HepG2 (cell line): Measurements from ENCODE around the gene SMYD1. TPM values are rescaled to one million over a fixed set of nuclear protein-coding genes. Genes with fewer than 3 reads are reported as not detected.

ENCODE experiments used
- EP300 ChIP-seq, 3 experiments: sonication (generic) in 1 of 3; formaldehyde crosslinking in 1 of 3; IDR thresholded peaks; 2 replicates each; pipeline versions ENCODE4 v1.5.1 to v1.6.1; 2011 to 2020; ENCODE audit warnings: low read depth in 2 of 3, low read length in 2 of 3, borderline replicate concordance in 1 of 3, improper control_type of control experiment in 1 of 3, mild to moderate bottlenecking in 1 of 3, missing genetic modification reagents in 1 of 3, moderate library complexity in 1 of 3
- MBD4 ChIP-seq: IDR thresholded peaks from 2 replicates; pipeline ENCODE4 v1.6.1; 2012; ENCODE audit warnings: low read length, inconsistent platforms, borderline replicate concordance
- MLLT10 ChIP-seq: sonication (generic); formaldehyde crosslinking; IDR thresholded peaks from 2 replicates; pipeline ENCODE4 v1.4.0; 2020; ENCODE audit warnings: missing genetic modification reagents
- MYC ChIP-seq: sonication (generic); formaldehyde crosslinking; IDR thresholded peaks from 2 replicates; pipeline ENCODE4 v1.9.0; 2021; ENCODE audit warnings: missing genetic modification reagents, borderline replicate concordance
- ZNF17 ChIP-seq: sonication (generic); formaldehyde crosslinking; IDR thresholded peaks from 2 replicates; pipeline ENCODE4 v1.5.0; 2020; ENCODE audit warnings: mild to moderate bottlenecking, missing genetic modification reagents
- ZNF552 ChIP-seq: sonication (generic); formaldehyde crosslinking; IDR thresholded peaks from 2 replicates; pipeline ENCODE4 v1.9.0; 2022; ENCODE audit warnings: missing genetic modification reagents, mild to moderate bottlenecking, borderline replicate concordance
- ZNF556 ChIP-seq: sonication (generic); formaldehyde crosslinking; IDR thresholded peaks from 2 replicates; pipeline ENCODE4 v1.4.0; 2020; ENCODE audit warnings: mild to moderate bottlenecking, missing genetic modification reagents, borderline replicate concordance
- ZNF557 ChIP-seq: sonication (generic); formaldehyde crosslinking; IDR thresholded peaks from 2 replicates; pipeline ENCODE4 v1.4.0; 2020; ENCODE audit warnings: missing genetic modification reagents
- ZNF777 ChIP-seq: sonication (generic); formaldehyde crosslinking; IDR thresholded peaks from 2 replicates; pipeline ENCODE4 v1.4.0; 2020; ENCODE audit warnings: missing genetic modification reagents
- polyA plus RNA-seq, 8 experiments: library from polyadenylated mRNA; depleted of rRNA in 3 of 8; stranded (reverse) in 7 of 8; unstranded in 1 of 8; fragments of >200 nt; fragmentation: Illumina TruSeq in 4 of 8; extraction: Trizol in 4 of 8; gene quantifications; 2 replicates each; pipeline versions ENCODE4 v1.2.1 to v1.2.3, GENCODE V29; 2011 to 2016; ENCODE audit warnings: low read depth in 4 of 8, missing spikeins in 1 of 8, mixed read lengths in 1 of 8; ENCODE audit not compliant: insufficient read depth in 1 of 8
- total RNA-seq, 5 experiments: library from RNA; depleted of rRNA; stranded (reverse); fragments of >200 nt; fragmentation: Illumina TruSeq; extraction: Trizol; gene quantifications; 2 replicates each; pipeline ENCODE4 v1.2.3, GENCODE V29; 2016; ENCODE audit warnings: low read depth in 1 of 5
- TF ChIP-seq, protein P1 (sequence below): sonication (generic); formaldehyde crosslinking; IDR thresholded peaks from 2 replicates; pipeline ENCODE4 v1.4.0; 2020; ENCODE audit warnings: low read depth, missing genetic modification reagents
- TF ChIP-seq, protein P2 (sequence below): sonication (generic); formaldehyde crosslinking; IDR thresholded peaks from 2 replicates; pipeline ENCODE4 v1.4.0; 2020; ENCODE audit warnings: mild to moderate bottlenecking, low read depth, missing genetic modification reagents
- TF ChIP-seq, protein P3 (sequence below): sonication (generic); formaldehyde crosslinking; IDR thresholded peaks from 2 replicates; pipeline ENCODE4 v1.5.0; 2020; ENCODE audit warnings: mild to moderate bottlenecking, low read depth, missing genetic modification reagents, borderline replicate concordance
- TF ChIP-seq, protein P4 (sequence below): sonication (generic); formaldehyde crosslinking; IDR thresholded peaks from 2 replicates; pipeline ENCODE4 v1.4.0; 2020; ENCODE audit warnings: missing genetic modification reagents
- TF ChIP-seq, protein P5 (sequence below): sonication (generic); formaldehyde crosslinking; IDR thresholded peaks from 2 replicates; pipeline ENCODE4 v1.5.0; 2020; ENCODE audit warnings: missing genetic modification reagents

The SMYD1 gene
- total and polyA plus RNA-seq, 2 of the 13 experiments (the other 11 are each of a cell fraction or from before 2014, with no cell fraction given) = not detected

DNA sequence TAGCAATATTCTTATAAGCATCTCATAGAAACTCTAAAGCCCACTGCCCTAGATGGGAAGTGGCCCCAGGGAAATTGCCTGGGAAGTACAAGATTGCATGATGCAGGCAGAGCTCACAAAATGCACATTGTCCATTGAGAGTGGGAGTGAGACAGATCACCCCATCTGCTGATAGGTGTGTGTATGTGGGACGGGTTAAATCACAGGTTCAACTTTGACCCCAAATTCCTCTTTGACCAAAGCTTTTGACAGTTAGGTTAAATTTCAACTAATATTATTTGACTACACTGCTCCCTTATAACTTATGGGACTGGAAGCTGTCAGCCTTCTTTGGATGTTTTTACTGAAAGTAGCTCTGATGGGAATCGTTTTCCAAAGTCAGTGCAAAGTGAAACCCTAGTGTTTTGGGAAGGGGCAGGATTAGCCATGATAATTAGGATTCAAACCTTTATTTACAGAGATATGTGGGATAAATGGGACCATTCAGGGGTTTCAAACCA, 71.6 kb downstream of the SMYD1 start (continued):
- TF ChIP-seq, protein P1, sequence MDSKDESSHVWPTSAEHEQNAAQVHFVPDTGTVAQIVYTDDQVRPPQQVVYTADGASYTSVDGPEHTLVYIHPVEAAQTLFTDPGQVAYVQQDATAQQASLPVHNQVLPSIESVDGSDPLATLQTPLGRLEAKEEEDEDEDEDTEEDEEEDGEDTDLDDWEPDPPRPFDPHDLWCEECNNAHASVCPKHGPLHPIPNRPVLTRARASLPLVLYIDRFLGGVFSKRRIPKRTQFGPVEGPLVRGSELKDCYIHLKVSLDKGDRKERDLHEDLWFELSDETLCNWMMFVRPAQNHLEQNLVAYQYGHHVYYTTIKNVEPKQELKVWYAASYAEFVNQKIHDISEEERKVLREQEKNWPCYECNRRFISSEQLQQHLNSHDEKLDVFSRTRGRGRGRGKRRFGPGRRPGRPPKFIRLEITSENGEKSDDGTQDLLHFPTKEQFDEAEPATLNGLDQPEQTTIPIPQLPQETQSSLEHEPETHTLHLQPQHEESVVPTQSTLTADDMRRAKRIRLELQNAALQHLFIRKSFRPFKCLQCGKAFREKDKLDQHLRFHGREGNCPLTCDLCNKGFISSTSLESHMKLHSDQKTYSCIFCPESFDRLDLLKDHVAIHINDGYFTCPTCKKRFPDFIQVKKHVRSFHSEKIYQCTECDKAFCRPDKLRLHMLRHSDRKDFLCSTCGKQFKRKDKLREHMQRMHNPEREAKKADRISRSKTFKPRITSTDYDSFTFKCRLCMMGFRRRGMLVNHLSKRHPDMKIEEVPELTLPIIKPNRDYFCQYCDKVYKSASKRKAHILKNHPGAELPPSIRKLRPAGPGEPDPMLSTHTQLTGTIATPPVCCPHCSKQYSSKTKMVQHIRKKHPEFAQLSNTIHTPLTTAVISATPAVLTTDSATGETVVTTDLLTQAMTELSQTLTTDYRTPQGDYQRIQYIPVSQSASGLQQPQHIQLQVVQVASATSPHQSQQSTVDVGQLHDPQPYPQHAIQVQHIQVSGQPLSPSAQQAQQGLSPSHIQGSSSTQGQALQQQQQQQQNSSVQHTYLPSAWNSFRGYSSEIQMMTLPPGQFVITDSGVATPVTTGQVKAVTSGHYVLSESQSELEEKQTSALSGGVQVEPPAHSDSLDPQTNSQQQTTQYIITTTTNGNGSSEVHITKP (CRISPR knock-in tag) = peak; percentile 76; the same call in 1 of the 2 replicates
- TF ChIP-seq, protein P2, sequence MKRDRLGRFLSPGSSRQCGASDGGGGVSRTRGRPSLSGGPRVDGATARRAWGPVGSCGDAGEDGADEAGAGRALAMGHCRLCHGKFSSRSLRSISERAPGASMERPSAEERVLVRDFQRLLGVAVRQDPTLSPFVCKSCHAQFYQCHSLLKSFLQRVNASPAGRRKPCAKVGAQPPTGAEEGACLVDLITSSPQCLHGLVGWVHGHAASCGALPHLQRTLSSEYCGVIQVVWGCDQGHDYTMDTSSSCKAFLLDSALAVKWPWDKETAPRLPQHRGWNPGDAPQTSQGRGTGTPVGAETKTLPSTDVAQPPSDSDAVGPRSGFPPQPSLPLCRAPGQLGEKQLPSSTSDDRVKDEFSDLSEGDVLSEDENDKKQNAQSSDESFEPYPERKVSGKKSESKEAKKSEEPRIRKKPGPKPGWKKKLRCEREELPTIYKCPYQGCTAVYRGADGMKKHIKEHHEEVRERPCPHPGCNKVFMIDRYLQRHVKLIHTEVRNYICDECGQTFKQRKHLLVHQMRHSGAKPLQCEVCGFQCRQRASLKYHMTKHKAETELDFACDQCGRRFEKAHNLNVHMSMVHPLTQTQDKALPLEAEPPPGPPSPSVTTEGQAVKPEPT (CRISPR knock-in tag) = no peak
- TF ChIP-seq MYC (CRISPR knock-in tag) (no peak), ZNF552 (CRISPR knock-in tag) (no peak), MLLT10 (no peak), ZNF17 (no peak), ZNF557 (no peak), MBD4 (no peak), EP300 (IDR thresholded peaks at IDR 0.05; ENCODE audit: low read depth in 2 of 2, low read length in 2 of 2) (peak in 1 of 2 experiments; percentile 95; a peak in 2 of 4 replicates), EP300 (CRISPR knock-in tag; IDR thresholded peaks at IDR 0.05; ENCODE audit: borderline replicate concordance) (peak; percentile 81), ZNF556 (CRISPR knock-in tag) (no peak; the same call in 1 of the 2 replicates), ZNF777 (CRISPR knock-in tag) (no peak)
- TF ChIP-seq, protein P3, sequence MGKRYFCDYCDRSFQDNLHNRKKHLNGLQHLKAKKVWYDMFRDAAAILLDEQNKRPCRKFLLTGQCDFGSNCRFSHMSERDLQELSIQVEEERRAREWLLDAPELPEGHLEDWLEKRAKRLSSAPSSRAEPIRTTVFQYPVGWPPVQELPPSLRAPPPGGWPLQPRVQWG (CRISPR knock-in tag) = no peak
- TF ChIP-seq, protein P4, sequence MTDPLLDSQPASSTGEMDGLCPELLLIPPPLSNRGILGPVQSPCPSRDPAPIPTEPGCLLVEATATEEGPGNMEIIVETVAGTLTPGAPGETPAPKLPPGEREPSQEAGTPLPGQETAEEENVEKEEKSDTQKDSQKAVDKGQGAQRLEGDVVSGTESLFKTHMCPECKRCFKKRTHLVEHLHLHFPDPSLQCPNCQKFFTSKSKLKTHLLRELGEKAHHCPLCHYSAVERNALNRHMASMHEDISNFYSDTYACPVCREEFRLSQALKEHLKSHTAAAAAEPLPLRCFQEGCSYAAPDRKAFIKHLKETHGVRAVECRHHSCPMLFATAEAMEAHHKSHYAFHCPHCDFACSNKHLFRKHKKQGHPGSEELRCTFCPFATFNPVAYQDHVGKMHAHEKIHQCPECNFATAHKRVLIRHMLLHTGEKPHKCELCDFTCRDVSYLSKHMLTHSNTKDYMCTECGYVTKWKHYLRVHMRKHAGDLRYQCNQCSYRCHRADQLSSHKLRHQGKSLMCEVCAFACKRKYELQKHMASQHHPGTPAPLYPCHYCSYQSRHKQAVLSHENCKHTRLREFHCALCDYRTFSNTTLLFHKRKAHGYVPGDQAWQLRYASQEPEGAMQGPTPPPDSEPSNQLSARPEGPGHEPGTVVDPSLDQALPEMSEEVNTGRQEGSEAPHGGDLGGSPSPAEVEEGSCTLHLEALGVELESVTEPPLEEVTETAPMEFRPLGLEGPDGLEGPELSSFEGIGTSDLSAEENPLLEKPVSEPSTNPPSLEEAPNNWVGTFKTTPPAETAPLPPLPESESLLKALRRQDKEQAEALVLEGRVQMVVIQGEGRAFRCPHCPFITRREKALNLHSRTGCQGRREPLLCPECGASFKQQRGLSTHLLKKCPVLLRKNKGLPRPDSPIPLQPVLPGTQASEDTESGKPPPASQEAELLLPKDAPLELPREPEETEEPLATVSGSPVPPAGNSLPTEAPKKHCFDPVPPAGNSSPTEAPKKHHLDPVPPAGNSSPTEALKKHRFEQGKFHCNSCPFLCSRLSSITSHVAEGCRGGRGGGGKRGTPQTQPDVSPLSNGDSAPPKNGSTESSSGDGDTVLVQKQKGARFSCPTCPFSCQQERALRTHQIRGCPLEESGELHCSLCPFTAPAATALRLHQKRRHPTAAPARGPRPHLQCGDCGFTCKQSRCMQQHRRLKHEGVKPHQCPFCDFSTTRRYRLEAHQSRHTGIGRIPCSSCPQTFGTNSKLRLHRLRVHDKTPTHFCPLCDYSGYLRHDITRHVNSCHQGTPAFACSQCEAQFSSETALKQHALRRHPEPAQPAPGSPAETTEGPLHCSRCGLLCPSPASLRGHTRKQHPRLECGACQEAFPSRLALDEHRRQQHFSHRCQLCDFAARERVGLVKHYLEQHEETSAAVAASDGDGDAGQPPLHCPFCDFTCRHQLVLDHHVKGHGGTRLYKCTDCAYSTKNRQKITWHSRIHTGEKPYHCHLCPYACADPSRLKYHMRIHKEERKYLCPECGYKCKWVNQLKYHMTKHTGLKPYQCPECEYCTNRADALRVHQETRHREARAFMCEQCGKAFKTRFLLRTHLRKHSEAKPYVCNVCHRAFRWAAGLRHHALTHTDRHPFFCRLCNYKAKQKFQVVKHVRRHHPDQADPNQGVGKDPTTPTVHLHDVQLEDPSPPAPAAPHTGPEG = no peak
- TF ChIP-seq, protein P5, sequence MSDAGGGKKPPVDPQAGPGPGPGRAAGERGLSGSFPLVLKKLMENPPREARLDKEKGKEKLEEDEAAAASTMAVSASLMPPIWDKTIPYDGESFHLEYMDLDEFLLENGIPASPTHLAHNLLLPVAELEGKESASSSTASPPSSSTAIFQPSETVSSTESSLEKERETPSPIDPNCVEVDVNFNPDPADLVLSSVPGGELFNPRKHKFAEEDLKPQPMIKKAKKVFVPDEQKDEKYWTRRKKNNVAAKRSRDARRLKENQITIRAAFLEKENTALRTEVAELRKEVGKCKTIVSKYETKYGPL = no peak
